Mammary epithelial cell (primary cell): ENCODE measurements around the gene XKR8.

ENCODE experiments used
- CTCF ChIP-seq, 2 donors: IDR thresholded peaks in 1 of 2; conservative IDR thresholded peaks in 1 of 2; 2 replicates each; pipeline ENCODE4 v1.5.1; 2011 to 2012; ENCODE audit warnings: inconsistent platforms in 2 of 2, low read length in 2 of 2, mild to moderate bottlenecking in 2 of 2, control low read depth in 1 of 2, low read depth in 1 of 2; ENCODE audit not compliant: insufficient read depth in 1 of 2; ENCODE audit errors: extremely low read depth in 1 of 2
- EZH2 ChIP-seq: IDR thresholded peaks from 2 replicates; pipeline ENCODE4 v1.6.1; 2012; ENCODE audit warnings: low read length, inconsistent platforms, borderline replicate concordance

GRCh38 chr1:27928216-27928954, 31.4 kb upstream of the XKR8 start:
- no peak for TF ChIP-seq CTCF (conservative IDR thresholded peaks at IDR 0.05 in 1 of 2, IDR thresholded peaks at IDR 0.05 in 1 of 2; ENCODE audit: extremely low read depth in 1 of 2, insufficient read depth in 1 of 2, low read depth in 1 of 2, low read length in 2 of 2)
- TF ChIP-seq EZH2: no peak
